Activated T-helper 2 cell treated with anti-CD3 and anti-CD28 coated beads, Interferon-gamma antibody, Interleukin-2, Interleukin-4, amounts not matched to agents 10 μg/mL and 5 μg/mL and 100 μg/mL, durations not matched to agents 14 hours and 24 hours and 36 hours (primary cell): Measurements from ENCODE around the gene EPHA8. TPM values are rescaled to one million over a fixed set of nuclear protein-coding genes. Genes with fewer than 3 reads are reported as not detected.

Experiments used
- DNase-seq: peaks from one replicate; pipeline ENCODE4 v3.0.0; 2021; ENCODE audit warnings: low spot score
- H3K27ac Mint-ChIP-seq: one replicate; pipeline ENCODE4 v1.8.0; 2021; ENCODE audit warnings: mixed read lengths
- H3K27me3 Mint-ChIP-seq: one replicate; pipeline ENCODE4 v1.8.0; 2021; ENCODE audit warnings: low read depth, mixed read lengths
- H3K36me3 Mint-ChIP-seq: one replicate; pipeline ENCODE4 v1.8.0; 2021; ENCODE audit warnings: low read depth, mixed read lengths
- H3K4me1 Mint-ChIP-seq: one replicate; pipeline ENCODE4 v1.8.0; 2021; ENCODE audit warnings: low read depth, mixed read lengths
- H3K4me3 Mint-ChIP-seq: one replicate; pipeline ENCODE4 v1.8.0; 2021; ENCODE audit warnings: low read depth, mild to moderate bottlenecking, moderate library complexity, mixed read lengths
- H3K9me3 Mint-ChIP-seq: one replicate; pipeline ENCODE4 v1.8.0; 2021; ENCODE audit warnings: mixed read lengths
- intact Hi-C: fragments of 100-400 bp; cut with micrococcal nuclease; formaldehyde crosslinking; loops from one replicate; pipeline ENCODE4 v1.15.1; 2023
- total RNA-seq: library from RNA; stranded (reverse); gene quantifications from 2 replicates; pipeline ENCODE4 v1.2.3, GENCODE V29; 2022

The EPHA8 gene
- total RNA-seq, 1 donor from 2014 or later: not detected

- Mint-ChIP-seq H3K27me3 (peaks cover 8% of the 10 kb centered on the region), H3K4me3 (no peak overlapping the region)
- no peak for DNase-seq
Observed at GRCh38 chr1:22608361-22608760, 45.1 kb downstream of the EPHA8 start.

GRCh38 chr1:22609291-22609690 is 46.0 kb downstream of the EPHA8 start:
- Mint-ChIP-seq H3K27me3 (peaks cover 8% of the 10 kb centered on the region), H3K36me3 (no peaks in the 10 kb centered on the region), H3K4me3 (no peak overlapping the region), H3K9me3 (no peaks in the 10 kb centered on the region), H3K27ac (no peak overlapping the region), H3K4me1 (no peaks in the 10 kb centered on the region)
- no peak for DNase-seq
- intact Hi-C loops: no loop called here

More at GRCh38 chr1:22608361-22608760, 45.1 kb downstream of the EPHA8 start:
- Mint-ChIP-seq H3K4me1 (no peaks in the 10 kb centered on the region), H3K9me3 (no peaks in the 10 kb centered on the region), H3K27ac (no peak overlapping the region), H3K36me3 (no peaks in the 10 kb centered on the region)
- intact Hi-C loops: no loop called here

- Mint-ChIP-seq H3K27ac (no peak overlapping the region), H3K9me3 (no peaks in the 10 kb centered on the region), H3K4me3 (no peak overlapping the region), H3K27me3 (peaks cover 7% of the 10 kb centered on the region), H3K36me3 (no peaks in the 10 kb centered on the region), H3K4me1 (no peaks in the 10 kb centered on the region)
- intact Hi-C loops: no loop called here
- DNase-seq: no peak
Observed at GRCh38 chr1:22611530-22611947, 48.2 kb downstream of the EPHA8 start.

- no peaks in the 10 kb centered on the region for H3K4me1 Mint-ChIP-seq
- H3K27me3 Mint-ChIP-seq: peaks cover 2% of the 10 kb centered on the region
- no peaks in the 10 kb centered on the region for H3K9me3 Mint-ChIP-seq
- no peak for DNase-seq
- intact Hi-C loops: no loop called here
- no peak overlapping the region for H3K4me3 Mint-ChIP-seq
- no peaks in the 10 kb centered on the region for H3K36me3 Mint-ChIP-seq
- H3K27ac Mint-ChIP-seq: no peak overlapping the region
Observed at GRCh38 chr1:22612671-22613571, 49.6 kb downstream of the EPHA8 start.

- Mint-ChIP-seq H3K27me3 (no peaks in the 10 kb centered on the region), H3K36me3 (no peaks in the 10 kb centered on the region), H3K4me3 (no peak overlapping the region), H3K9me3 (no peaks in the 10 kb centered on the region), H3K27ac (no peak overlapping the region), H3K4me1 (no peaks in the 10 kb centered on the region)
- intact Hi-C loops: no loop called here
- DNase-seq: no peak
Observed at GRCh38 chr1:22613572-22613918, 50.3 kb downstream of the EPHA8 start.

GRCh38 chr1:22613951-22614350 is 50.7 kb downstream of the EPHA8 start:
- Mint-ChIP-seq H3K27ac (no peak overlapping the region), H3K27me3 (peaks cover 2% of the 10 kb centered on the region), H3K4me3 (no peak overlapping the region), H3K9me3 (no peaks in the 10 kb centered on the region), H3K4me1 (no peaks in the 10 kb centered on the region), H3K36me3 (no peaks in the 10 kb centered on the region)
- no peak for DNase-seq
- intact Hi-C loops: no loop called here

- no peak overlapping the region for H3K27ac Mint-ChIP-seq
- no peak for DNase-seq
- no peak overlapping the region for H3K4me3 Mint-ChIP-seq
- no peaks in the 10 kb centered on the region for H3K9me3 Mint-ChIP-seq
- H3K27me3 Mint-ChIP-seq: peaks cover 2% of the 10 kb centered on the region
- intact Hi-C loops: no loop called here
- H3K36me3 Mint-ChIP-seq: no peaks in the 10 kb centered on the region
- peaks cover 1% of the 10 kb centered on the region for H3K4me1 Mint-ChIP-seq
Observed at GRCh38 chr1:22615886-22616285, 52.6 kb downstream of the EPHA8 start.

- peaks cover 1% of the 10 kb centered on the region for H3K4me1 Mint-ChIP-seq
- DNase-seq: no peak
- no peaks in the 10 kb centered on the region for H3K36me3 Mint-ChIP-seq
- intact Hi-C loops: no loop called here
- H3K27ac Mint-ChIP-seq: no peak overlapping the region
- no peaks in the 10 kb centered on the region for H3K9me3 Mint-ChIP-seq
- H3K4me3 Mint-ChIP-seq: no peak overlapping the region
- peaks cover 2% of the 10 kb centered on the region for H3K27me3 Mint-ChIP-seq
Observed at GRCh38 chr1:22616571-22616970, 53.3 kb downstream of the EPHA8 start.

- no peak for DNase-seq
- Mint-ChIP-seq H3K4me3 (no peak overlapping the region), H3K27me3 (peaks cover 2% of the 10 kb centered on the region), H3K9me3 (no peaks in the 10 kb centered on the region), H3K4me1 (peaks cover 1% of the 10 kb centered on the region), H3K27ac (no peak overlapping the region), H3K36me3 (no peaks in the 10 kb centered on the region)
- intact Hi-C loops: no loop called here
Observed at GRCh38 chr1:22618056-22618455, 54.8 kb downstream of the EPHA8 start.

GRCh38 chr1:22619252-22619651 is 56.0 kb downstream of the EPHA8 start:
- H3K4me1 Mint-ChIP-seq: peaks cover 1% of the 10 kb centered on the region
- no peaks in the 10 kb centered on the region for H3K9me3 Mint-ChIP-seq
- no peak for DNase-seq
- no peak overlapping the region for H3K27ac Mint-ChIP-seq
- intact Hi-C loops: no loop called here
- H3K4me3 Mint-ChIP-seq: no peak overlapping the region
- H3K27me3 Mint-ChIP-seq: peaks cover 2% of the 10 kb centered on the region
- no peaks in the 10 kb centered on the region for H3K36me3 Mint-ChIP-seq

GRCh38 chr1:22619798-22620197 is 56.5 kb downstream of the EPHA8 start:
- Mint-ChIP-seq H3K4me1 (peaks cover 1% of the 10 kb centered on the region), H3K4me3 (no peak overlapping the region), H3K36me3 (no peaks in the 10 kb centered on the region), H3K27ac (no peak overlapping the region), H3K9me3 (no peaks in the 10 kb centered on the region), H3K27me3 (peaks cover 2% of the 10 kb centered on the region)
- intact Hi-C loops: no loop called here
- DNase-seq: no peak

GRCh38 chr1:22621761-22622160 is 58.5 kb downstream of the EPHA8 start:
- Mint-ChIP-seq H3K27ac (no peak overlapping the region), H3K4me3 (no peak overlapping the region), H3K36me3 (no peaks in the 10 kb centered on the region), H3K4me1 (peaks cover 1% of the 10 kb centered on the region), H3K27me3 (peaks cover 2% of the 10 kb centered on the region), H3K9me3 (no peaks in the 10 kb centered on the region)
- intact Hi-C loops: no loop called here
- DNase-seq: no peak

- no peak for DNase-seq
- H3K27me3 Mint-ChIP-seq: peaks cover 14% of the 10 kb centered on the region
- no peak overlapping the region for H3K4me3 Mint-ChIP-seq
- H3K9me3 Mint-ChIP-seq: no peaks in the 10 kb centered on the region
- intact Hi-C loops: no loop called here
- H3K36me3 Mint-ChIP-seq: no peaks in the 10 kb centered on the region
- H3K4me1 Mint-ChIP-seq: no peaks in the 10 kb centered on the region
- no peak overlapping the region for H3K27ac Mint-ChIP-seq
Observed at GRCh38 chr1:22625262-22625925, 62.1 kb downstream of the EPHA8 start.
